ENCODE measurements around the gene CPNE6.

DNA sequence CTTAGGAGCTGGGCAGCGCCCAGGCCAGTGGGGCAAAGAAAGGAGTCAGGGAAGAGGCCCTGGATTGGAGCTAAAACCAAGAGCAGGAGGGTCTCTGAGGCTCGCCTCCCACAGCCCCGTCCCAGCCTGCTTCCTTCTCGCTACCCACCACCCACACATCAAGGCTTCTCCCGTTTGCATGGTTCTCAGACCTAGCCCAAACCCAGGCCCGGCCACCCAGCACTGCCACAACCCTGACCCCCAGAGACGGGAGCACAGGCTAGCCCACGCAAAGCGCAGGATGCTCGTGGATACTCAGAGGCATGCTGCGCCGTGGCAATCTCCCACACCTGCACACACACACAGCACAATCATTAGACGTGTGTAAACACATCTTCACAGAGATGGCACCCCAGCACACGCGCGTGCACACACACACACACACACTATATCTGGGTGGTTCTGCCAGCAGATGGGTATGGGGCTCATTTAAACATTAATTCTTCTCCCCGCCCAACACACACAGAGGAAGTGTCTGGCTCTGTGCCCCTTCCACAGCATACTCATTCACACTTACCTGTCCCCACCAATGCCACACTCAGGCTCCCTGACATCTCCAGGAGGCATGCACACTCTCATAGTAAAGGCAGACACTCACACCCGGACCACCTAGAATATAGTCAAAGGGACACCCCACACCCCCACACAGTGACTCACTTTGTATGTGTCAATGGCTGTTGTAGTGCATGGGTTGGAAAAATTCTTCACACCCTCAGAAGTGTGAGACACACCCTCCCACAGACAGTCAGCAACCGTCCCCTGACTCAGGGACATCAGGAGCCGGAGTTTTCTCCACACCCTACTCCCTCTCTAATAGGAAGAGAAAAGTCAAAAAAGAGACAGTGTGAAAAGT, 18.5 kb upstream of the CPNE6 start:
- TF ChIP-seq, protein P1, sequence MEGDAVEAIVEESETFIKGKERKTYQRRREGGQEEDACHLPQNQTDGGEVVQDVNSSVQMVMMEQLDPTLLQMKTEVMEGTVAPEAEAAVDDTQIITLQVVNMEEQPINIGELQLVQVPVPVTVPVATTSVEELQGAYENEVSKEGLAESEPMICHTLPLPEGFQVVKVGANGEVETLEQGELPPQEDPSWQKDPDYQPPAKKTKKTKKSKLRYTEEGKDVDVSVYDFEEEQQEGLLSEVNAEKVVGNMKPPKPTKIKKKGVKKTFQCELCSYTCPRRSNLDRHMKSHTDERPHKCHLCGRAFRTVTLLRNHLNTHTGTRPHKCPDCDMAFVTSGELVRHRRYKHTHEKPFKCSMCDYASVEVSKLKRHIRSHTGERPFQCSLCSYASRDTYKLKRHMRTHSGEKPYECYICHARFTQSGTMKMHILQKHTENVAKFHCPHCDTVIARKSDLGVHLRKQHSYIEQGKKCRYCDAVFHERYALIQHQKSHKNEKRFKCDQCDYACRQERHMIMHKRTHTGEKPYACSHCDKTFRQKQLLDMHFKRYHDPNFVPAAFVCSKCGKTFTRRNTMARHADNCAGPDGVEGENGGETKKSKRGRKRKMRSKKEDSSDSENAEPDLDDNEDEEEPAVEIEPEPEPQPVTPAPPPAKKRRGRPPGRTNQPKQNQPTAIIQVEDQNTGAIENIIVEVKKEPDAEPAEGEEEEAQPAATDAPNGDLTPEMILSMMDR (IDR thresholded peaks at IDR 0.05): no peak
- TF ChIP-seq EZH2 (IDR thresholded peaks at IDR 0.05) (no peak), EZH2phosphoT487 (IDR thresholded peaks at IDR 0.05) (no peak)
